ENCODE data around the gene MRPL23.

Gene MRPL23

DNA sequence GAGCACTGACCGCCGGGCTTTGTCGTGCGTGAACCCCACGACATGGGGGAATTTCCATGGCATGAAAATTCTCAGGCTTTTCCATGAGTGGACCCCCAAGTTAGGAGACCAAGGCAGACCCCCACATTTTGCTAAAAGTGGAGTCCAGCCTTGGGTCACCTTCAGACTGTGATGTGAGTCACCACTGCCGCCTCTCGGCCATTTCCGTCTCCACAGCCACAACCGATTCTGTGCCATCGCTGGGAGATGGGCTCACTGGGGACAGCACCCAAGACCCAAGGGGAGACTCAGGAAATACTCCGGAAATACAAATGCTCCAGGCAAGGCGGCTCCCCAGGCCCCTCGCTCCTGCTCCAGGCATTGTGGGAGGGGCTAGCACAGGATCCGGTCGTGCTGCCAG, 51.7 kb downstream of the MRPL23 start:
- TF ChIP-seq, protein P1, sequence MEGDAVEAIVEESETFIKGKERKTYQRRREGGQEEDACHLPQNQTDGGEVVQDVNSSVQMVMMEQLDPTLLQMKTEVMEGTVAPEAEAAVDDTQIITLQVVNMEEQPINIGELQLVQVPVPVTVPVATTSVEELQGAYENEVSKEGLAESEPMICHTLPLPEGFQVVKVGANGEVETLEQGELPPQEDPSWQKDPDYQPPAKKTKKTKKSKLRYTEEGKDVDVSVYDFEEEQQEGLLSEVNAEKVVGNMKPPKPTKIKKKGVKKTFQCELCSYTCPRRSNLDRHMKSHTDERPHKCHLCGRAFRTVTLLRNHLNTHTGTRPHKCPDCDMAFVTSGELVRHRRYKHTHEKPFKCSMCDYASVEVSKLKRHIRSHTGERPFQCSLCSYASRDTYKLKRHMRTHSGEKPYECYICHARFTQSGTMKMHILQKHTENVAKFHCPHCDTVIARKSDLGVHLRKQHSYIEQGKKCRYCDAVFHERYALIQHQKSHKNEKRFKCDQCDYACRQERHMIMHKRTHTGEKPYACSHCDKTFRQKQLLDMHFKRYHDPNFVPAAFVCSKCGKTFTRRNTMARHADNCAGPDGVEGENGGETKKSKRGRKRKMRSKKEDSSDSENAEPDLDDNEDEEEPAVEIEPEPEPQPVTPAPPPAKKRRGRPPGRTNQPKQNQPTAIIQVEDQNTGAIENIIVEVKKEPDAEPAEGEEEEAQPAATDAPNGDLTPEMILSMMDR (IDR thresholded peaks at IDR 0.05; ENCODE audit: extremely low read depth, insufficient read depth, missing control alignments): no peak

DNA sequence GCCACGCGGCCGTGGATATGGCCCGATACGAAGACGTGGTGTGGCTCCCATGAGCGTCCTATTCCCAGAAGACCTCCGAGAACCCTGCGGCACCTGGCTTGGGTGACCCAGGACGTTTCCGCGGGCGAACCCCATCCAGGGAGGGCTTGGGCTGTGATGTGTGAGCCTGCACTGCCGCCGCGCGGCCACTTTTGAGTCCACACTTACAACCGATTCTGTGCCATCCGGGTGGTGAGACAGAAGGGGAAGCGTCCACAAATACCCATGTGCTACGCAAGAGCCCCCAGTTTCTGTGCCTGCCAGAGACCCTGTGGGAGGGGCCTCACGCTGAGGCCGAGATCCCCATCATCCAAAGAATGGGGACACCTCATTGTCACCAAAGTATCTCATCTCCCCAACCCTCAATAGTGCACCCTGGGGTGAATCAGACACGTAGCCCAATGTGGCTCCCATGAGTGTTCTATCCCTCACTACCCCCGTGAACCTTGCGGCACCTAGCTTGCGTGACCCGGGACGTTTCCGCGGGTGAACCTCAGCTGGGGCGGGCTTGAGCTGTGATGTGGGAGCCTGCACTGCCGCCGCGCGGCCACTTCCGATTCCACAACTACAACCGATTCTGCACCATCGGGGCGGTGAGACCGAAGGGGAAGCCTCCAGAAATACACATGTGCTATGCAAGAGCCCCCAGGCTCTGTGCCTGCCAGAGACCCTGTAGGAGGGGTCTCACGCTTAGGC, 55.1 kb downstream of the MRPL23 start:
- TF ChIP-seq, protein P1 (IDR thresholded peaks at IDR 0.05; ENCODE audit: extremely low read depth, insufficient read depth, missing control alignments): no peak
- no peak for DNase-seq (ENCODE audit: low spot score)

More for the DNA sequence above, 51.7 kb downstream of the MRPL23 start:
- no peak for DNase-seq (ENCODE audit: low spot score)
- in situ Hi-C loops (cut with MboI; ENCODE audit: low pct_unique_long_range_greater_than_20kb, low sequenced_read_pairs, unreplicated experiment): no loop called here

DNA sequence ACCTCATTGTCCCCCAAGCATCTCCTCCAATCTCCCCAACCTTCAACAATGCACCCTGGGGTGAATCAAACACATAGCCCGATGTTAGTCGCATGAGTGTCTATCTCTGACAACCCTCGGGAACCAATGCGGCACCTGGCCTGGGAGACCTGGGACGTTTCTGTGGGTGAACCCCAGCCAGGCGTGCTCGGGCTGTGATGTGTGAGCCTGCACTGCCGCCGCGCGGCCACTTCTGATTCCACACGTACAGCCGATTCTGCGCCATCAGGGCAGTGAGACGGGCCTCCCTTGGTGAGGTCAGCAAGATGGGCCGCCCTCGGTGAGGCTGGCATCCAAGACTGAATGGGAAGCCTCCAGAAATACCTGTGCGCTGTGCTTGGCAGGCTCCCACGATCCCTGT, 55.7 kb downstream of the MRPL23 start:
- in situ Hi-C loops (cut with MboI; ENCODE audit: low pct_unique_long_range_greater_than_20kb, low sequenced_read_pairs, unreplicated experiment): no loop called here
- no peak for DNase-seq (ENCODE audit: low spot score)
- TF ChIP-seq, protein P1 (IDR thresholded peaks at IDR 0.05; ENCODE audit: extremely low read depth, insufficient read depth, missing control alignments): no peak

More for the DNA sequence above, 55.1 kb downstream of the MRPL23 start:
- in situ Hi-C loops (cut with MboI; ENCODE audit: low pct_unique_long_range_greater_than_20kb, low sequenced_read_pairs, unreplicated experiment): no loop called here

DNA sequence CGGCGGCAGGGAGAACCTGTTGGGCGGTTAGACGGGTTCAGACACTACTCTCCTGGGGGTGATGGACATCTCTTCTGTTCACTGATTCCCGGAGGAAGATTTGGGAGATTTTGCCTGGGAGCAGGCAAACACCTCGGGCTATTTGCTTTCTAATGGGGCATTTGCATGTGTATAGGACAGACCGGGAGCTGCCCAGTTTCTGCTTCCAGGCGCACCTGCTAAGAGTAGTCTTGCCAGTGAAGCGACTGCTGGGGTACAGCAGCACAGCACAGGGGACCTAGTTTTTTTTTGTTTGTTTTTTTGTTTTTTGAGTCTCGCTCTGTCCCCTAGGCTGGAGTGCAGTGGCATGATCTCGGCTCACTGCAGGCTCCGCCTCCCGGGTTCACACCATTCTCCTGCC, 57.3 kb downstream of the MRPL23 start:
- TF ChIP-seq, protein P1 (IDR thresholded peaks at IDR 0.05; ENCODE audit: extremely low read depth, insufficient read depth, missing control alignments): no peak
- DNase-seq (ENCODE audit: low spot score): no peak
- in situ Hi-C loops (cut with MboI; ENCODE audit: low pct_unique_long_range_greater_than_20kb, low sequenced_read_pairs, unreplicated experiment): no loop called here
